Measurements from ENCODE around the gene SIL1. TPM values are rescaled to one million over a fixed set of nuclear protein-coding genes. Genes with fewer than 3 reads are reported as not detected.
"Not testable (repeated sequence)": the region's sequence is repeated elsewhere in the genome, so short reads cannot be mapped to it uniquely, and the experiment has no call there.

SIL1 gene
- total RNA-seq, 2 experiments from 2014 or later = 13.5 to 15.8 TPM

- POLR2A ChIA-PET = no interaction called here
- H3K9me3 Mint-ChIP-seq = peaks cover 6% of the 10 kb centered on the region
- no peak for ATAC-seq (ENCODE audit: low read depth)
Measured at GRCh38 chr5:139040081-139040480, 158.1 kb downstream of the SIL1 start.

GRCh38 chr5:139038613-139039305, 159.4 kb downstream of the SIL1 start:
- POLR2A ChIA-PET = no interaction called here
- Mint-ChIP-seq H3K9me3 (peaks cover 6% of the 10 kb centered on the region), H3K36me3 (peaks cover 3% of the 10 kb centered on the region), H3K4me3 (no peak overlapping the region), H3K27ac (no peak overlapping the region), H3K4me1 (no peaks in the 10 kb centered on the region), H3K27me3 (no peaks in the 10 kb centered on the region)
- no peak for ATAC-seq (ENCODE audit: low read depth)
- DNase-seq = no peak

More at GRCh38 chr5:139040081-139040480, 158.1 kb downstream of the SIL1 start:
- H3K27me3 Mint-ChIP-seq = no peaks in the 10 kb centered on the region
- H3K4me1 Mint-ChIP-seq = no peaks in the 10 kb centered on the region
- H3K27ac Mint-ChIP-seq = no peak overlapping the region
- H3K4me3 Mint-ChIP-seq = no peak overlapping the region
- peaks cover 3% of the 10 kb centered on the region for H3K36me3 Mint-ChIP-seq
- DNase-seq = no peak

GRCh38 chr5:139037732-139038131, 160.4 kb downstream of the SIL1 start:
- H3K4me3 Mint-ChIP-seq = no peak overlapping the region
- ATAC-seq (ENCODE audit: low read depth) = no peak
- peaks cover 3% of the 10 kb centered on the region for H3K36me3 Mint-ChIP-seq

GRCh38 chr5:139036332-139036731, 161.8 kb downstream of the SIL1 start:
- H3K9me3 Mint-ChIP-seq; H3K27me3 Mint-ChIP-seq; H3K27ac Mint-ChIP-seq; POLR2A ChIA-PET; H3K4me3 Mint-ChIP-seq; H3K4me1 Mint-ChIP-seq; H3K36me3 Mint-ChIP-seq; ATAC-seq (ENCODE audit: low read depth); DNase-seq: not testable (repeated sequence)

More at GRCh38 chr5:139037732-139038131, 160.4 kb downstream of the SIL1 start:
- no peak for DNase-seq
- H3K27ac Mint-ChIP-seq = no peak overlapping the region
- H3K27me3 Mint-ChIP-seq = no peaks in the 10 kb centered on the region
- no peaks in the 10 kb centered on the region for H3K4me1 Mint-ChIP-seq
- H3K9me3 Mint-ChIP-seq = peaks cover 10% of the 10 kb centered on the region
- POLR2A ChIA-PET = no interaction called here

- Mint-ChIP-seq H3K4me3 (no peak overlapping the region), H3K4me1 (peaks cover 11% of the 10 kb centered on the region), H3K27me3 (no peaks in the 10 kb centered on the region), H3K9me3 (no peaks in the 10 kb centered on the region), H3K27ac (no peak overlapping the region), H3K36me3 (peaks cover 5% of the 10 kb centered on the region)
- DNase-seq (no peak), ATAC-seq (ENCODE audit: low read depth) (no peak)
- POLR2A ChIA-PET = no interaction called here
Measured at GRCh38 chr5:139027150-139027549, 171.0 kb downstream of the SIL1 start.

GRCh38 chr5:139025651-139026050, 172.5 kb downstream of the SIL1 start:
- no peak for DNase-seq
- Mint-ChIP-seq H3K4me3 (no peak overlapping the region), H3K27ac (no peak overlapping the region), H3K36me3 (peaks cover 6% of the 10 kb centered on the region), H3K27me3 (no peaks in the 10 kb centered on the region), H3K9me3 (no peaks in the 10 kb centered on the region), H3K4me1 (peaks cover 11% of the 10 kb centered on the region)
- POLR2A ChIA-PET = no interaction called here
- ATAC-seq (ENCODE audit: low read depth) = no peak

- Mint-ChIP-seq H3K9me3 (no peaks in the 10 kb centered on the region), H3K4me1 (peaks cover 11% of the 10 kb centered on the region), H3K27ac (no peak overlapping the region), H3K27me3 (no peaks in the 10 kb centered on the region), H3K36me3 (peaks cover 11% of the 10 kb centered on the region), H3K4me3 (no peak overlapping the region)
- ATAC-seq (ENCODE audit: low read depth) = no peak
- no peak for DNase-seq
- POLR2A ChIA-PET = no interaction called here
Measured at GRCh38 chr5:139023286-139023685, 174.9 kb downstream of the SIL1 start.

GRCh38 chr5:139022528-139022927, 175.6 kb downstream of the SIL1 start:
- no peak for ATAC-seq (ENCODE audit: low read depth)
- Mint-ChIP-seq H3K4me1 (peaks cover 8% of the 10 kb centered on the region), H3K36me3 (peaks cover 14% of the 10 kb centered on the region), H3K27ac (no peak overlapping the region), H3K9me3 (no peaks in the 10 kb centered on the region), H3K27me3 (no peaks in the 10 kb centered on the region), H3K4me3 (no peak overlapping the region)
- DNase-seq = no peak
- POLR2A ChIA-PET = no interaction called here

GRCh38 chr5:139021346-139021745, 176.8 kb downstream of the SIL1 start:
- Mint-ChIP-seq H3K27me3 (no peaks in the 10 kb centered on the region), H3K4me3 (no peak overlapping the region), H3K4me1 (no peaks in the 10 kb centered on the region), H3K27ac (no peak overlapping the region), H3K36me3 (peaks cover 14% of the 10 kb centered on the region), H3K9me3 (no peaks in the 10 kb centered on the region)
- no peak for ATAC-seq (ENCODE audit: low read depth)
- no peak for DNase-seq
- POLR2A ChIA-PET = no interaction called here

GRCh38 chr5:139019880-139020279, 178.3 kb downstream of the SIL1 start:
- Mint-ChIP-seq H3K36me3 (peaks cover 13% of the 10 kb centered on the region), H3K27ac (no peak overlapping the region), H3K4me1 (no peaks in the 10 kb centered on the region), H3K9me3 (no peaks in the 10 kb centered on the region), H3K27me3 (no peaks in the 10 kb centered on the region), H3K4me3 (no peak overlapping the region)
- no peak for ATAC-seq (ENCODE audit: low read depth)
- DNase-seq = no peak
- POLR2A ChIA-PET = no interaction called here

GRCh38 chr5:139019211-139019610, 179.0 kb downstream of the SIL1 start:
- no peak overlapping the region for H3K27ac Mint-ChIP-seq
- DNase-seq (no peak), ATAC-seq (ENCODE audit: low read depth) (no peak)
- no peaks in the 10 kb centered on the region for H3K4me1 Mint-ChIP-seq
- H3K4me3 Mint-ChIP-seq = no peak overlapping the region
- POLR2A ChIA-PET = no interaction called here
- no peaks in the 10 kb centered on the region for H3K27me3 Mint-ChIP-seq
- peaks cover 14% of the 10 kb centered on the region for H3K36me3 Mint-ChIP-seq
- H3K9me3 Mint-ChIP-seq = no peaks in the 10 kb centered on the region

GRCh38 chr5:139017624-139018023, 180.5 kb downstream of the SIL1 start:
- POLR2A ChIA-PET = no interaction called here
- ATAC-seq (ENCODE audit: low read depth) (no peak), DNase-seq (no peak)
- Mint-ChIP-seq H3K9me3 (no peaks in the 10 kb centered on the region), H3K36me3 (peaks cover 19% of the 10 kb centered on the region), H3K27ac (no peak overlapping the region), H3K27me3 (no peaks in the 10 kb centered on the region), H3K4me3 (no peak overlapping the region), H3K4me1 (no peaks in the 10 kb centered on the region)

GRCh38 chr5:139016186-139016585, 182.0 kb downstream of the SIL1 start:
- H3K36me3 Mint-ChIP-seq = peaks cover 22% of the 10 kb centered on the region
- H3K27me3 Mint-ChIP-seq = no peaks in the 10 kb centered on the region
- POLR2A ChIA-PET = no interaction called here
- ATAC-seq (ENCODE audit: low read depth) = no peak
- H3K9me3 Mint-ChIP-seq = no peaks in the 10 kb centered on the region
- H3K4me1 Mint-ChIP-seq = no peaks in the 10 kb centered on the region
- H3K4me3 Mint-ChIP-seq = no peak overlapping the region
- no peak overlapping the region for H3K27ac Mint-ChIP-seq
- no peak for DNase-seq

- POLR2A ChIA-PET = no interaction called here
- no peaks in the 10 kb centered on the region for H3K27me3 Mint-ChIP-seq
Measured at GRCh38 chr5:139014726-139015125, 183.4 kb downstream of the SIL1 start.

GRCh38 chr5:139012176-139012575, 186.0 kb downstream of the SIL1 start:
- DNase-seq = no peak
- POLR2A ChIA-PET = no interaction called here
- no peak for ATAC-seq (ENCODE audit: low read depth)
- H3K36me3 Mint-ChIP-seq = peaks cover 11% of the 10 kb centered on the region
- no peaks in the 10 kb centered on the region for H3K27me3 Mint-ChIP-seq
- no peaks in the 10 kb centered on the region for H3K9me3 Mint-ChIP-seq
- H3K4me3 Mint-ChIP-seq = no peak overlapping the region
- H3K4me1 Mint-ChIP-seq = no peaks in the 10 kb centered on the region
- H3K27ac Mint-ChIP-seq = no peak overlapping the region

More at GRCh38 chr5:139014726-139015125, 183.4 kb downstream of the SIL1 start:
- no peaks in the 10 kb centered on the region for H3K9me3 Mint-ChIP-seq
- no peak overlapping the region for H3K27ac Mint-ChIP-seq
- H3K4me3 Mint-ChIP-seq = no peak overlapping the region
- H3K4me1 Mint-ChIP-seq = no peaks in the 10 kb centered on the region
- DNase-seq = no peak
- H3K36me3 Mint-ChIP-seq = peaks cover 16% of the 10 kb centered on the region
- no peak for ATAC-seq (ENCODE audit: low read depth)
